Cardiac muscle cell (in vitro differentiated cells and primary cell): Measurements from ENCODE around the gene KHDRBS2. TPM values are rescaled to one million over a fixed set of nuclear protein-coding genes. Genes with fewer than 3 reads are reported as not detected.
A peak's percentile ranks its signal among the peaks of the same experiment; 100 is the strongest.

Source experiments
- DNase-seq, 2 donors: peaks; one replicate each; pipeline versions ENCODE4 v3.0.0 to v3.0.0-alpha.2; 2010 to 2017; ENCODE audit warnings: low read depth in 1 of 2, low spot score in 1 of 2
- H3K27ac ChIP-seq: fragments of 200-600 bp; sonication (generic); 2 replicates; pipeline ENCODE4 v1.5.1; 2016
- H3K27me3 ChIP-seq: fragments of 200-600 bp; sonication (generic); 2 replicates; pipeline ENCODE4 v1.6.0; 2016; ENCODE audit warnings: control low read depth
- H3K36me3 ChIP-seq: fragments of 200-600 bp; sonication (generic); 2 replicates; pipeline ENCODE4 v1.5.1; 2016; ENCODE audit warnings: control low read depth
- H3K4me1 ChIP-seq: fragments of 200-600 bp; sonication (generic); 2 replicates; pipeline ENCODE4 v1.8.1; 2017; ENCODE audit warnings: low read depth, mild to moderate bottlenecking, mixed run types
- H3K4me3 ChIP-seq: fragments of 200-600 bp; sonication (generic); 2 replicates; pipeline ENCODE4 v1.5.1; 2016; ENCODE audit warnings: mild to moderate bottlenecking
- H3K9me3 ChIP-seq: fragments of 200-600 bp; sonication (generic); 2 replicates; pipeline ENCODE4 v1.5.1; 2017; ENCODE audit warnings: low read depth, mild to moderate bottlenecking, control low read depth
- polyA plus RNA-seq: library from polyadenylated mRNA; unstranded; fragments of >200 nt; fragmentation: Nextera tagmentation; extraction: Ambion mirVana; gene quantifications from 2 replicates; pipeline ENCODE4 v1.2.1, GENCODE V29; 2016
- total RNA-seq: library from RNA; depleted of rRNA; stranded (reverse); fragments of >200 nt; gene quantifications from 2 replicates; pipeline ENCODE4 v1.2.3, GENCODE V29; 2016
- TF ChIP-seq, protein P1 (sequence below): IDR thresholded peaks from 2 replicates; pipeline ENCODE4 v1.5.1; 2012; ENCODE audit warnings: low read depth, mild to moderate bottlenecking, low read length

The KHDRBS2 gene
- total and polyA plus RNA-seq, 2 experiments from 2014 or later: 3.7 to 5.6 TPM

DNA sequence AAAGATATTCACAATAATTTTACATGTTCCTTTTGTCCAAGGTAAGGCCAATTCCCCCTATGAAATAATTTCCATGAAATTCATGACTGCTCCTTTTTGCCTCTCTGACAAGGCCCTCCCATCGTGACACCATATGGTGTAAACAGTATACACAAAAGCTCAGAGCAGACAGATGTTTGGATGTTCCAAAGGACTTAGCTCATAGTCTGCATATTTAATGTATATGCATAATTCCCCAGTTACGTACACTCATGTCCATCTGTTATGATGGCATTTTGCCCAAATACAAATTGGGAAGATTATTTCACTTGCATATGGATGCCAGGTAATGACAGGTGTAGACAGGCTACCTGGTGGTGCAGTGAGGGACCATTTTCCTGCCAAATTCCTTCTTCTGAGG is 376.5 kb downstream of the KHDRBS2 start:
- Histone ChIP-seq H3K9me3 (no peaks in the 10 kb centered on the region), H3K4me3 (no peak overlapping the region), H3K27me3 (no peaks in the 10 kb centered on the region), H3K4me1 (no peaks in the 10 kb centered on the region), H3K36me3 (no peaks in the 10 kb centered on the region), H3K27ac (no peak overlapping the region)
- TF ChIP-seq, protein P1, sequence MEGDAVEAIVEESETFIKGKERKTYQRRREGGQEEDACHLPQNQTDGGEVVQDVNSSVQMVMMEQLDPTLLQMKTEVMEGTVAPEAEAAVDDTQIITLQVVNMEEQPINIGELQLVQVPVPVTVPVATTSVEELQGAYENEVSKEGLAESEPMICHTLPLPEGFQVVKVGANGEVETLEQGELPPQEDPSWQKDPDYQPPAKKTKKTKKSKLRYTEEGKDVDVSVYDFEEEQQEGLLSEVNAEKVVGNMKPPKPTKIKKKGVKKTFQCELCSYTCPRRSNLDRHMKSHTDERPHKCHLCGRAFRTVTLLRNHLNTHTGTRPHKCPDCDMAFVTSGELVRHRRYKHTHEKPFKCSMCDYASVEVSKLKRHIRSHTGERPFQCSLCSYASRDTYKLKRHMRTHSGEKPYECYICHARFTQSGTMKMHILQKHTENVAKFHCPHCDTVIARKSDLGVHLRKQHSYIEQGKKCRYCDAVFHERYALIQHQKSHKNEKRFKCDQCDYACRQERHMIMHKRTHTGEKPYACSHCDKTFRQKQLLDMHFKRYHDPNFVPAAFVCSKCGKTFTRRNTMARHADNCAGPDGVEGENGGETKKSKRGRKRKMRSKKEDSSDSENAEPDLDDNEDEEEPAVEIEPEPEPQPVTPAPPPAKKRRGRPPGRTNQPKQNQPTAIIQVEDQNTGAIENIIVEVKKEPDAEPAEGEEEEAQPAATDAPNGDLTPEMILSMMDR: no peak
- DNase-seq: no peak

DNA sequence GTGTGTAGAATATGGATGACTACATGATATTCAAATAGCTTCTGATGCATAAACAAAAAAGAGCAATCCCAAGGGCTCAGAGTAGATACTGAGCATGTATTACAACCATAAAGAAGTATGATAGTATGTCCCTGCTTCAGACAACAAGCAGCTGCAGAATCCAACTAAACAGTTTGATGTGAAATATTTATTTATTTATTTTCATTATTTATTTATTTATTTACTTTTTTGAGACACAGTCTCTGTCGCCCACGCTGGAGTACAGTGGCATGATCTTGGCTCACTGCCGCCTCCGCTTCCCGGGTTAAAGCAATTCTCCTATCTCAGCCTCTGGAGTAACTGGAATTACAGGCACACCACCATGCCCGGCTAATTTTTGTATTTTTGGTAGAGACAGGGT is 384.3 kb downstream of the KHDRBS2 start:
- Histone ChIP-seq H3K4me1 (no peaks in the 10 kb centered on the region), H3K27me3 (no peaks in the 10 kb centered on the region), H3K36me3 (no peaks in the 10 kb centered on the region), H3K27ac (no peak overlapping the region), H3K9me3 (no peaks in the 10 kb centered on the region), H3K4me3 (no peak overlapping the region)
- TF ChIP-seq, protein P1: no peak
- DNase-seq: no peak

DNA sequence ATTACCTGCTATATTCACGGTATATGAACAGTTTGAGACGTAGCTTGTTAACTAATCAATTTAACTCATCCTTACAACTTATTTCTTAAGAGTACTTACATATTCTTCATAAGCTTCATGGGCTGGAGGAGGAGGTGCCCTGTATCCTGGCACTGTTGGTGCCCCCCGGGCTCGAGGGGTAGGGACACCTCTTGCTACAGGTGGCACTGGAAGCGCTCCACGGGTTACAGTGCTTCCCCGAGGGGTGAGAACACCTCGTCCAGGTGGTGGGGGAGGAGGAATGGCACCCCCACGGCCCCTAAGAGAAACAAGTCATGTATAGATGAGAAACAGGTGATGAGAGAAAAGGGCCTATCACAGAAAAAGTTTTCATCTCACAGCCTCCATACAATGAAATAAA is 391.5 kb downstream of the KHDRBS2 start:
- H3K27ac ChIP-seq: no peak overlapping the region

DNA sequence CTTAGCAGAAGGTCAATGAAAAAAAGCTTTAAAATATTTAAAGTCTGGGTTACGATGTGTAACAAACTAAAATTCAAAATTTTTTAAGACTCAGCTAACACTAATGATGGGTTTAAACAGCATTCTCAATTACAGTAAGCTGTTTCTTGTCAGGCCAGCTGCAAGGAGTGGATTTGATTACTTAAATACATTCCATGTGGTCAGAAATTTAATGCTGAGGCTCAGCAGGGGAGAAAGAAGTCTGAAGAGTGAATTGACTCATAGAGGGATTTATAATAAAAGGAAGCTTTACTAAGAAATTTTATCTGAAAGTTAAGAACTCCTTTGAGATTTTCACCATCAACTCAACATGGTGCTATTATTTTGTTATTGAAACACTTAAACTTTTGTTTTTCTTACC is 398.6 kb downstream of the KHDRBS2 start:
- H3K36me3 ChIP-seq: no peaks in the 10 kb centered on the region
- peak in 1 of 2 donors; percentile 10 for DNase-seq
- TF ChIP-seq, protein P1: no peak
- peak overlapping the region; percentile 74 for H3K27ac ChIP-seq
- no peak overlapping the region for H3K4me3 ChIP-seq
- no peaks in the 10 kb centered on the region for H3K27me3 ChIP-seq
- peaks cover 24% of the 10 kb centered on the region for H3K4me1 ChIP-seq
- H3K9me3 ChIP-seq: no peaks in the 10 kb centered on the region

More for the DNA sequence above, 391.5 kb downstream of the KHDRBS2 start:
- TF ChIP-seq, protein P1: no peak
- Histone ChIP-seq H3K27me3 (no peaks in the 10 kb centered on the region), H3K4me3 (no peak overlapping the region), H3K4me1 (no peaks in the 10 kb centered on the region), H3K36me3 (no peaks in the 10 kb centered on the region), H3K9me3 (no peaks in the 10 kb centered on the region)
- DNase-seq: no peak

DNA sequence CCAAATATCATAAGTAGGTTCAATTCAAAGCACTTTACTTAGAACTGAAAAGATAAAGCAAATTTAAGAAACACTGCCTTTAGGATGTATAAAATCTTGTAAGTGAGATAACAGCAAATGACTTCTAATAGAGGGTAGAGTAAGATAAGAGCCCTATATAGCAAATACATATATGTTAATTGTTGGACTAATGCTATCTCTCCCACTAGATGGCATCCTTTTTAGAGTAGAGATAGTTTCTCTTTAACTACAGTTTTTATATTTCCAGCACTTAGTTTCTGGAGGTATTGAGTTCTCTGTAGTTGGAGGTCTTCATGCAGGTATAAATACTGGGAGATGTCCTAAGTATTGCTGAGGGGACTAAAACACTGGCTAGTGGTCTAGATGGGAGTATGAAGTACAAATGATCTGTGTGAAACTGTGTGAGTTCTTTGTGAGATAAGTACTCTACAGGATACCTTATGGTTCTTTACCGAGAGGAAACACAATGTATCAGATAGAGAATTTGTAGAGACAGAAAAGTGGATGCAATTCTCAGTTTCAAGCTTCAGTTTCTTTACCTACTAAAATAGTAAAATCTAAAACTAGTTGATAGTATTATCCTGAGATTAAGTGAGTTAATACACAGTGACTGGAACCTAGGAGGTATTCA is 399.3 kb downstream of the KHDRBS2 start:
- TF ChIP-seq, protein P1: no peak
- peak overlapping the region; percentile 74 for H3K27ac ChIP-seq
- DNase-seq: peak in 1 of 2 donors; percentile 22
- no peaks in the 10 kb centered on the region for H3K36me3 ChIP-seq
- H3K4me3 ChIP-seq: no peak overlapping the region
- H3K9me3 ChIP-seq: no peaks in the 10 kb centered on the region
- H3K4me1 ChIP-seq: peaks cover 24% of the 10 kb centered on the region
- H3K27me3 ChIP-seq: no peaks in the 10 kb centered on the region
